ENCODE results near the gene CDON. TPM values are rescaled to one million over a fixed set of nuclear protein-coding genes. Genes with fewer than 3 reads are reported as not detected.

CDON gene
- total RNA-seq, 1 experiment from 2014 or later: 10.1 TPM

DNA sequence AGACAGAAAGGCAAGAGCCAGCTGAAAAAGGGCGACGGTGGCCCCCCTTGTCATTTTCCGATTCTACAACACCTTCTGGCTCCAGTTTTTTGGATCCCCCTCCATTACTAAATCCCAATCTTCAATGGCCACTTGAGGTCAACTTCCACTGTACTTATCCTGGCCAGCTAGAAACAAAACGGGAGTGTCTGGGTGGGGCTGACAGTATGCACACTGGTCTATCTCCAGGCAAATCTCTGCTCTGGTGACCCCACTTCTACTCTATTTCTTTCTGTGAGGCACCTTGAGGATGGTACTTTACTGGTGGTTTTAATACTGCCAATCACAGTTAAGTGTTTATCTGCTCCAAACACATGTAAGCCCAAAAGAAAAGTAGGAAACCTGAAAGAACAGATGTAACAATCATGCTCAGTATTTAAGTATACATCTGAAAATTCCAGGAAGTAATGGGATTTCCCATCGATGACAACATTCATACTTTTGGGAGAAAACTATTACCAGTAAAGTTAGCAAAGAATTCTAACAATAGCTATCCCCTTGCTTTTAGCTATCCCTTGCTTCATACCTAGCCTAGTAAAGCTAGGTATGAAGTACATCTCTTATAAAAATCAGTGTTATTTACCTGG, 16.0 kb downstream of the CDON start:
- CTCF ChIA-PET: no interaction called here
- H3K4me3 ChIP-seq (ENCODE audit: low read length): no peak overlapping the region
- H3K9ac ChIP-seq (ENCODE audit: low read length): no peak overlapping the region
- intact Hi-C loops (cut with micrococcal nuclease): no loop called here
- no peaks in the 10 kb centered on the region for H3K9me3 ChIP-seq (ENCODE audit: low read length)
- H3K4me2 ChIP-seq (ENCODE audit: low read length): no peak overlapping the region
- no peaks in the 10 kb centered on the region for H3K36me3 ChIP-seq (ENCODE audit: low read depth, low read length)
- H3K9me2 ChIP-seq (replicated peaks; ENCODE audit: low read length): no peaks in the 10 kb centered on the region
- no peaks in the 10 kb centered on the region for H4K20me1 ChIP-seq (ENCODE audit: low read length)
- no peaks in the 10 kb centered on the region for H3K4me1 ChIP-seq (ENCODE audit: insufficient read depth, low read length)
- DNase-seq: no peak
- no peaks in the 10 kb centered on the region for H3K79me2 ChIP-seq (ENCODE audit: low read length)
- H2AFZ ChIP-seq (ENCODE audit: low read length): no peak overlapping the region
- no peaks in the 10 kb centered on the region for H3K27me3 ChIP-seq (ENCODE audit: low read length)
- no peak for ATAC-seq
- TF ChIP-seq EZH2 (IDR thresholded peaks at IDR 0.05; ENCODE audit: low read length, unreplicated experiment) (no peak), EZH2phosphoT487 (IDR thresholded peaks at IDR 0.05; ENCODE audit: borderline replicate concordance, low read length) (no peak)
- TF ChIP-seq, protein P1, sequence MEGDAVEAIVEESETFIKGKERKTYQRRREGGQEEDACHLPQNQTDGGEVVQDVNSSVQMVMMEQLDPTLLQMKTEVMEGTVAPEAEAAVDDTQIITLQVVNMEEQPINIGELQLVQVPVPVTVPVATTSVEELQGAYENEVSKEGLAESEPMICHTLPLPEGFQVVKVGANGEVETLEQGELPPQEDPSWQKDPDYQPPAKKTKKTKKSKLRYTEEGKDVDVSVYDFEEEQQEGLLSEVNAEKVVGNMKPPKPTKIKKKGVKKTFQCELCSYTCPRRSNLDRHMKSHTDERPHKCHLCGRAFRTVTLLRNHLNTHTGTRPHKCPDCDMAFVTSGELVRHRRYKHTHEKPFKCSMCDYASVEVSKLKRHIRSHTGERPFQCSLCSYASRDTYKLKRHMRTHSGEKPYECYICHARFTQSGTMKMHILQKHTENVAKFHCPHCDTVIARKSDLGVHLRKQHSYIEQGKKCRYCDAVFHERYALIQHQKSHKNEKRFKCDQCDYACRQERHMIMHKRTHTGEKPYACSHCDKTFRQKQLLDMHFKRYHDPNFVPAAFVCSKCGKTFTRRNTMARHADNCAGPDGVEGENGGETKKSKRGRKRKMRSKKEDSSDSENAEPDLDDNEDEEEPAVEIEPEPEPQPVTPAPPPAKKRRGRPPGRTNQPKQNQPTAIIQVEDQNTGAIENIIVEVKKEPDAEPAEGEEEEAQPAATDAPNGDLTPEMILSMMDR (conservative IDR thresholded peaks at IDR 0.05; ENCODE audit: low read depth, low read length): no peak
- no peaks in the 10 kb centered on the region for H3F3A ChIP-seq (ENCODE audit: low read length, unreplicated experiment)
- POLR2A ChIA-PET (ENCODE audit: unreplicated experiment): no interaction called here
- BruUV-seq (replicated peaks): no TSS peak
- no peak overlapping the region for H3K27ac ChIP-seq (ENCODE audit: low read length)

DNA sequence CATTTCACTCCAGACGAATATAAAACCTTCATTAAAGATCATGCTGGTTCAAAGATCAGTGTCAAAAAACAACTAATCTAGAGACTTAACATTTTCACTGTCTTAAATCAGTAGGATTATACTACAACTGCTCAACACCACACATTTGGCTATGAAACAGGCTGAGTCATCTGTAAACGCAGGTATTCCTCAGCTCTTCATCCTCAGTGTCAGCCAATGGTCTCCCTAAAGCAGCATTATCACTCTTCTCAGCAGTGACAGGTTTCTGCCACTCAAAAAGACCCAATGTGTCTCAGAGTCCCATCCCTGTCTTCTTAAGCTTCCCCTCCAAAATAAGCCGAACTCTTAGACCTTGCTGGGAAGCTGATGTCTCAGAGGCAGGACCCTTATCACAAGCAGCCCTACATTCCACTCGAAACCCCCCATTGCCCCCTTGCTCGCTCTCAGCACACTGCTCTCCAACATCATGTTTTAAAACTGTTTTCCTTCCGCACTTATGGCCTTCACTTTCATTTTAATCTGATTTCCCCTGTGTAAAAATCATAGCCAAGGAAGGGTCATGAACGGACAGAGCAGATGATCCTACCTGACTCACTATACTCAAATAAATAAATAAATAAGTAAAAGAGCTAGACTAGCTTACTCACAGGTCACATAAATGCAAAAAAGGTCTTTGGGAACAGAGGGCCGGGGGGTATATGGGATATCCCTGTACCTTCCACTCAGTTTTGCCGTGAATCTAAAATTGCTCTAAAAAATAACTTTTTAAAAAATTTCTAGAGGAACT, 23.0 kb downstream of the CDON start:
- intact Hi-C loops (cut with micrococcal nuclease): loop anchor here (1.0 to 10.0 kb wide), 2 partner anchors 22 to 55 kb away; no protein-coding TSS in a partner anchor
- peak; percentile 75 for DNase-seq
- Histone ChIP-seq H3K4me3 (ENCODE audit: low read length) (peak overlapping the region; percentile 43), H3F3A (ENCODE audit: low read length, unreplicated experiment) (no peaks in the 10 kb centered on the region), H3K9me2 (replicated peaks; ENCODE audit: low read length) (no peaks in the 10 kb centered on the region), H3K36me3 (ENCODE audit: low read depth, low read length) (no peaks in the 10 kb centered on the region), H4K20me1 (ENCODE audit: low read length) (no peaks in the 10 kb centered on the region), H3K4me1 (ENCODE audit: insufficient read depth, low read length) (peaks cover 18% of the 10 kb centered on the region), H3K27me3 (ENCODE audit: low read length) (no peaks in the 10 kb centered on the region), H3K79me2 (ENCODE audit: low read length) (no peaks in the 10 kb centered on the region), H3K9me3 (ENCODE audit: low read length) (no peaks in the 10 kb centered on the region), H2AFZ (ENCODE audit: low read length) (0 out of 2 replicates have a peak overlapping the region, but pooled peaks have one; percentile 5), H3K4me2 (ENCODE audit: low read length) (peak overlapping the region; percentile 72), H3K27ac (ENCODE audit: low read length) (peak overlapping the region; percentile 50), H3K9ac (ENCODE audit: low read length) (no peak overlapping the region)
- TF ChIP-seq EZH2 (IDR thresholded peaks at IDR 0.05; ENCODE audit: low read length, unreplicated experiment) (no peak), EZH2phosphoT487 (IDR thresholded peaks at IDR 0.05; ENCODE audit: borderline replicate concordance, low read length) (no peak)
- TF ChIP-seq, protein P1 (conservative IDR thresholded peaks at IDR 0.05; ENCODE audit: low read depth, low read length): no peak
- peak; percentile 96 for ATAC-seq
- no TSS peak for BruUV-seq (replicated peaks)
- POLR2A ChIA-PET (ENCODE audit: unreplicated experiment): interaction anchor here (0.6 kb wide), 1 partner anchor 129 kb away, joined by 4 read pairs; no protein-coding TSS in a partner anchor
- CTCF ChIA-PET: interaction anchor here (0.6 kb wide), 2 partner anchors 18 to 69 kb away, joined by 3 to 4 read pairs; no protein-coding TSS in a partner anchor
